ENCODE results near the gene CNTNAP2. TPM values are rescaled to one million over a fixed set of nuclear protein-coding genes. Genes with fewer than 3 reads are reported as not detected.

CNTNAP2 gene
- total and polyA plus RNA-seq, 2 of the 8 experiments (the other 6 are each of a cell fraction or from before 2014, with no cell fraction given) = 27.9 to 71.0 TPM

DNA sequence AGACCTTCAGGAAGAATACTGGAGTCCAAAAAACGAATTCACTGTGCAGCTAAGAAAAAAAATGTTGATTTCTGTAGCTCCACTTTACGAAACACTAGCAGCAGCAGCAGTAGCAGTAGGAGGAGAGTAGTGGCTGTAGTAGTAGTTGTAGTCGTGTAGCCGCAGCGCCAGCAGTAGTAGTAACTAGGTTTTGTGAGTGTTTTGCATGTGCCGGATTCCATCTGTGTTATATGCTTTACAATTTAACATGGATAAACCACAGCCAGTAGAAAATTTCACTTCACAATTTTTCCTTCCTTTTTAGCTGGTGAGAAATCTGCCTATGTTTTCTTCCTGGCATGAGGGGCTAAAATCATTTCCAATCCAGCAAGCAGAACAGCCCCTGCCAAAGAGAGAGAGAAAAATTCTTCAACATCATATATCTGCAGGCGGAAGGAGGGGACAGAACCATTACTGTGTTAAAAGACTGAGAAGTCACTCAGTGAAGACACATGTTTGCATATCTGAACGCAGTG, 2325.6 kb downstream of the CNTNAP2 start:
- Histone ChIP-seq H3K79me2 (ENCODE audit: control insufficient read depth in 1 of 2, insufficient read depth in 2 of 2, low read length in 2 of 2) (no peaks in the 10 kb centered on the region), H3K23ac (ENCODE audit: insufficient read length) (no peak overlapping the region), H2BK15ac (ENCODE audit: low read length) (no peak overlapping the region), H2BK5ac (ENCODE audit: low read depth, low read length) (no peak overlapping the region), H2BK120ac (replicated peaks; ENCODE audit: low read depth, low read length) (no peak overlapping the region), H3K27ac (ENCODE audit: low read depth, low read length) (no peak overlapping the region), H3K4me3 (ENCODE audit: extremely low read depth in 1 of 4, insufficient read depth in 2 of 4, low read depth in 3 of 4, low read length in 4 of 4) (no peak overlapping the region), H3K9ac (replicated peaks in 1 of 4; ENCODE audit: extremely low read depth in 1 of 4, low read depth in 3 of 4, low read length in 3 of 4) (no peak overlapping the region), H3K36me3 (ENCODE audit: control insufficient read depth in 2 of 4, insufficient read depth in 4 of 4, low read length in 3 of 4) (peaks cover 0 to 9% (median 0%) of the 10 kb centered on the region in 4 experiments; a peak in 2 of 8 replicates), H4K91ac (replicated peaks; ENCODE audit: insufficient read length, low read length) (no peak overlapping the region), H4K20me1 (replicated peaks in 1 of 2; ENCODE audit: control insufficient read depth in 1 of 2, insufficient read depth in 2 of 2, low read length in 2 of 2) (no peaks in the 10 kb centered on the region), H3K14ac (ENCODE audit: insufficient read length) (no peak overlapping the region), H3K79me1 (ENCODE audit: low read depth, low read length) (no peaks in the 10 kb centered on the region), H4K8ac (ENCODE audit: extremely low read depth, insufficient read depth, low read length) (no peak overlapping the region), H3K4me2 (ENCODE audit: insufficient read depth in 1 of 2, low read depth in 2 of 2, low read length in 2 of 2) (no peak overlapping the region), H3K23me2 (ENCODE audit: low read depth, low read length) (no peaks in the 10 kb centered on the region), H2BK20ac (ENCODE audit: low read length) (no peak overlapping the region), H2AK5ac (ENCODE audit: low read depth, low read length) (no peak overlapping the region), H2BK12ac (ENCODE audit: low read depth, low read length) (no peak overlapping the region), H3K4me1 (replicated peaks in 1 of 4; ENCODE audit: control insufficient read depth in 3 of 4, insufficient read depth in 4 of 4, low read length in 3 of 4) (no peaks in the 10 kb centered on the region), H3K27me3 (replicated peaks in 1 of 4; ENCODE audit: control insufficient read depth in 3 of 4, extremely low read depth in 1 of 4, insufficient read depth in 3 of 4, low read length in 3 of 4) (no peaks in the 10 kb centered on the region), H3K18ac (ENCODE audit: extremely low read depth, low read length) (no peak overlapping the region), H3K4ac (replicated peaks; ENCODE audit: insufficient read length, low read depth, low read length) (no peak overlapping the region), H4K5ac (ENCODE audit: insufficient read length, low read depth, low read length) (no peak overlapping the region), H3K9me3 (ENCODE audit: insufficient read depth in 2 of 2, low read depth in 1 of 2, low read length in 1 of 2) (peaks cover 13 to 19% of the 10 kb centered on the region in 2 experiments; a peak in 3 of 4 replicates), H2AFZ (ENCODE audit: low read length) (no peak overlapping the region), H3K56ac (replicated peaks; ENCODE audit: insufficient read length, low read depth, low read length) (no peak overlapping the region)
- ChIA-PET POLR2A (ENCODE audit: partially characterized antibody) (no interaction called here), CTCF (ENCODE audit: partially characterized antibody) (interaction anchor here (0.6 kb wide), 1 partner anchor 58 kb away, joined by 3 read pairs; no protein-coding TSS in a partner anchor)
- WGBS, 2 experiments (ENCODE audit: extremely low coverage in 1 of 2, insufficient coverage in 1 of 2, insufficient read length in 1 of 2, insufficient replicate concordance in 2 of 2, low coverage in 1 of 2, low lambda C conversion rate in 2 of 2, missing lambda C conversion rate in 1 of 2) = 90% methylated on average over 8 of the region's 8 CpGs; no CpG with 5 or more reads in 1 of the 2 experiments
- FAIRE-seq (no peak), DNase-seq (ENCODE audit: low read depth in 1 of 2, low spot score in 2 of 2) (no peak)
- TF ChIP-seq SP1 (IDR thresholded peaks at IDR 0.05; ENCODE audit: low read depth, low read length) = no peak
- TF ChIP-seq RBBP5 (IDR thresholded peaks at IDR 0.05; ENCODE audit: borderline replicate concordance, low read depth, low read length) = no peak
- no peak for TF ChIP-seq JUND (IDR thresholded peaks at IDR 0.05; ENCODE audit: low read length)
- no peak for TF ChIP-seq EZH2 (IDR thresholded peaks at IDR 0.05; ENCODE audit: low read depth, low read length, severe bottlenecking)
- TF ChIP-seq, protein P1, sequence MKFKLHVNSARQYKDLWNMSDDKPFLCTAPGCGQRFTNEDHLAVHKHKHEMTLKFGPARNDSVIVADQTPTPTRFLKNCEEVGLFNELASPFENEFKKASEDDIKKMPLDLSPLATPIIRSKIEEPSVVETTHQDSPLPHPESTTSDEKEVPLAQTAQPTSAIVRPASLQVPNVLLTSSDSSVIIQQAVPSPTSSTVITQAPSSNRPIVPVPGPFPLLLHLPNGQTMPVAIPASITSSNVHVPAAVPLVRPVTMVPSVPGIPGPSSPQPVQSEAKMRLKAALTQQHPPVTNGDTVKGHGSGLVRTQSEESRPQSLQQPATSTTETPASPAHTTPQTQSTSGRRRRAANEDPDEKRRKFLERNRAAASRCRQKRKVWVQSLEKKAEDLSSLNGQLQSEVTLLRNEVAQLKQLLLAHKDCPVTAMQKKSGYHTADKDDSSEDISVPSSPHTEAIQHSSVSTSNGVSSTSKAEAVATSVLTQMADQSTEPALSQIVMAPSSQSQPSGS (IDR thresholded peaks at IDR 0.05; ENCODE audit: low read length) = no peak
- TF ChIP-seq CBX5 (IDR thresholded peaks at IDR 0.05; ENCODE audit: low read depth, low read length) = no peak
- no peak for TF ChIP-seq RNF2 (IDR thresholded peaks at IDR 0.05; ENCODE audit: borderline replicate concordance, low read depth, low read length, missing control alignments, poor library complexity, severe bottlenecking)
- TF ChIP-seq SUZ12 (IDR thresholded peaks at IDR 0.05; ENCODE audit: low read length) = no peak
- no peak for TF ChIP-seq NRF1 (IDR thresholded peaks at IDR 0.05; ENCODE audit: low read depth, low read length)
